ENCODE measurements around the gene ITGB5.

- TF ChIP-seq POLR2AphosphoS5 (IDR thresholded peaks at IDR 0.05; ENCODE audit: low read depth, low read length): no peak
- TF ChIP-seq TAF1 (IDR thresholded peaks at IDR 0.05; ENCODE audit: low read depth, low read length): no peak
- no peak for TF ChIP-seq POLR2A (IDR thresholded peaks at IDR 0.05; ENCODE audit: low read depth, low read length)
- no peak for TF ChIP-seq PAX5 (IDR thresholded peaks at IDR 0.05; ENCODE audit: insufficient read depth, low read length, severe bottlenecking)
- no peak for TF ChIP-seq SPI1 (IDR thresholded peaks at IDR 0.05; ENCODE audit: low read depth, low read length)
Measured at GRCh38 chr3:124896824-124897526, 9.8 kb upstream of the ITGB5 start.
